H9 (cell line): ENCODE measurements around the gene NOS1AP. TPM values are rescaled to one million over a fixed set of nuclear protein-coding genes. Genes with fewer than 3 reads are reported as not detected.

ENCODE experiments used
- DNase-seq: peaks from one replicate; pipeline ENCODE4 v3.0.0-alpha.2; 2017
- H2AFZ ChIP-seq: one replicate; pipeline ENCODE4 v1.6.1; 2013; ENCODE audit warnings: mild to moderate bottlenecking, low read length, control low read depth, moderate library complexity
- H2AK5ac ChIP-seq: 2 replicates; pipeline ENCODE4 v1.6.1; 2013; ENCODE audit warnings: low read length, control low read depth, mixed read lengths; ENCODE audit not compliant: insufficient read length
- H2BK120ac ChIP-seq: one replicate; pipeline ENCODE4 v1.6.1; 2013; ENCODE audit warnings: low read depth, mild to moderate bottlenecking, low read length, control low read depth, inconsistent platforms; ENCODE audit not compliant: poor library complexity, severe bottlenecking
- H2BK12ac ChIP-seq: 2 replicates; pipeline ENCODE4 v1.6.1; 2013; ENCODE audit warnings: low read length, control low read depth, mixed read lengths, low read depth; ENCODE audit not compliant: insufficient read length
- H2BK15ac ChIP-seq: 2 replicates; pipeline ENCODE4 v1.6.1; 2013; ENCODE audit warnings: low read depth, low read length, control low read depth
- H2BK20ac ChIP-seq: one replicate; pipeline ENCODE4 v1.6.1; 2013; ENCODE audit warnings: low read depth, mild to moderate bottlenecking, low read length, control low read depth, inconsistent platforms; ENCODE audit not compliant: poor library complexity, severe bottlenecking
- H2BK5ac ChIP-seq: 2 replicates; pipeline ENCODE4 v1.6.1; 2013; ENCODE audit warnings: low read length, control low read depth, mixed read lengths; ENCODE audit not compliant: insufficient read length
- H3K14ac ChIP-seq: 2 replicates; pipeline ENCODE4 v1.6.1; 2013; ENCODE audit warnings: low read length, control low read depth; ENCODE audit not compliant: insufficient read depth
- H3K18ac ChIP-seq: 2 replicates; pipeline ENCODE4 v1.6.1; 2013; ENCODE audit warnings: low read depth, mild to moderate bottlenecking, mixed read lengths, low read length, control low read depth; ENCODE audit not compliant: insufficient read length
- H3K23ac ChIP-seq: 2 replicates; pipeline ENCODE4 v1.6.1; 2013; ENCODE audit warnings: low read length, control low read depth, mixed read lengths, low read depth; ENCODE audit not compliant: insufficient read length
- H3K23me2 ChIP-seq: 2 replicates; pipeline ENCODE4 v1.6.1; 2013; ENCODE audit warnings: low read depth, mild to moderate bottlenecking, mixed read lengths, low read length, control low read depth; ENCODE audit not compliant: insufficient read length, poor library complexity, severe bottlenecking
- H3K27ac ChIP-seq: 2 replicates; pipeline ENCODE4 v1.5.1; 2013; ENCODE audit warnings: low read length, control low read depth, mixed read lengths, low read depth; ENCODE audit not compliant: insufficient read length
- H3K27me3 ChIP-seq: 2 replicates; pipeline ENCODE4 v1.6.1; 2013; ENCODE audit warnings: low read length, control low read depth, inconsistent platforms; ENCODE audit not compliant: insufficient read depth
- H3K4ac ChIP-seq: 2 replicates; pipeline ENCODE4 v1.6.1; 2013; ENCODE audit warnings: low read depth, mild to moderate bottlenecking, control low read depth, inconsistent platforms, low read length, moderate library complexity
- H3K4me1 ChIP-seq: 2 replicates; pipeline ENCODE4 v1.6.1; 2013; ENCODE audit warnings: low read length, control low read depth, inconsistent platforms; ENCODE audit not compliant: insufficient read depth
- H3K4me2 ChIP-seq: 2 replicates; pipeline ENCODE4 v1.6.1; 2013; ENCODE audit warnings: low read length, control low read depth, mixed read lengths; ENCODE audit not compliant: insufficient read length, insufficient read depth
- H3K56ac ChIP-seq: 2 replicates; pipeline ENCODE4 v1.6.1; 2013; ENCODE audit warnings: low read depth, mild to moderate bottlenecking, mixed read lengths, low read length, control low read depth; ENCODE audit not compliant: insufficient read length
- H3K79me1 ChIP-seq: 2 replicates; pipeline ENCODE4 v1.6.1; 2013; ENCODE audit warnings: low read depth, mild to moderate bottlenecking, moderate library complexity, low read length, control low read depth, inconsistent platforms; ENCODE audit not compliant: insufficient read depth, poor library complexity, severe bottlenecking
- H3K79me2 ChIP-seq: 2 replicates; pipeline ENCODE4 v1.6.1; 2013; ENCODE audit warnings: low read length, control low read depth, inconsistent platforms; ENCODE audit not compliant: insufficient read depth
- H3K9ac ChIP-seq: 2 replicates; pipeline ENCODE4 v1.6.1; 2013; ENCODE audit warnings: low read length, control low read depth, mixed read lengths; ENCODE audit not compliant: insufficient read length; ENCODE audit errors: extremely low read depth
- H3K9me3 ChIP-seq: one replicate; pipeline ENCODE4 v1.6.1; 2013; ENCODE audit warnings: low read depth, low read length, inconsistent platforms; ENCODE audit not compliant: control insufficient read depth
- H3T11ph ChIP-seq: one replicate; pipeline ENCODE4 v1.6.1; 2013; ENCODE audit warnings: mild to moderate bottlenecking, low read length, control low read depth, inconsistent platforms
- H4K20me1 ChIP-seq: one replicate; pipeline ENCODE4 v1.6.1; 2013; ENCODE audit not compliant: control insufficient read depth, insufficient read length, insufficient read depth
- H4K5ac ChIP-seq: 2 replicates; pipeline ENCODE4 v1.6.1; 2013; ENCODE audit warnings: low read depth, mild to moderate bottlenecking, mixed read lengths, low read length, control low read depth; ENCODE audit not compliant: insufficient read length
- H4K8ac ChIP-seq: replicated peaks from 2 replicates; pipeline ENCODE4 v1.6.1; 2013; ENCODE audit warnings: low read length, control low read depth, mixed read lengths, low read depth; ENCODE audit not compliant: insufficient read length
- H4K91ac ChIP-seq: 2 replicates; pipeline ENCODE4 v1.6.1; 2013; ENCODE audit warnings: low read depth, mild to moderate bottlenecking, moderate library complexity, mixed read lengths, low read length, control low read depth; ENCODE audit not compliant: insufficient read length
- H3K27ac Mint-ChIP-seq, 3 experiments: 2 replicates in 2 of 3; 3 replicates in 1 of 3; pipeline ENCODE4 v1.8.0; 2020 to 2021; ENCODE audit warnings: mixed read lengths in 3 of 3, mild to moderate bottlenecking in 1 of 3, moderate library complexity in 1 of 3
- H3K27me3 Mint-ChIP-seq: 2 replicates; pipeline ENCODE4 v1.8.0; 2021; ENCODE audit warnings: low read depth, mild to moderate bottlenecking, moderate library complexity, mixed read lengths
- H3K36me3 Mint-ChIP-seq, 3 experiments: 2 replicates in 2 of 3; 3 replicates in 1 of 3; pipeline ENCODE4 v1.8.0; 2020 to 2021; ENCODE audit warnings: low read depth in 3 of 3, mixed read lengths in 3 of 3; ENCODE audit not compliant: insufficient read depth in 1 of 3
- H3K4me1 Mint-ChIP-seq, 2 experiments: 2 replicates each; pipeline ENCODE4 v1.8.0; 2020; ENCODE audit warnings: mixed read lengths in 2 of 2
- H3K4me3 Mint-ChIP-seq, 2 experiments: 2 replicates in 1 of 2; 3 replicates in 1 of 2; pipeline ENCODE4 v1.8.0; 2020 to 2021; ENCODE audit warnings: mild to moderate bottlenecking in 2 of 2, mixed read lengths in 2 of 2, moderate library complexity in 1 of 2
- H3K9me3 Mint-ChIP-seq, 2 experiments: 2 replicates in 1 of 2; 3 replicates in 1 of 2; pipeline ENCODE4 v1.8.0; 2020; ENCODE audit warnings: mild to moderate bottlenecking in 2 of 2, mixed read lengths in 2 of 2, moderate library complexity in 1 of 2
- WGBS: extraction: QIAGEN DNeasy Blood & Tissue Kit; methylation state at CpG from one replicate; pipeline ENCODE4 v1.1.7; 2013; ENCODE audit warnings: missing lambda C conversion rate, low lambda C conversion rate, mixed read lengths; ENCODE audit not compliant: insufficient read length; ENCODE audit errors: extremely low coverage; 5-methylcytosine and 5-hydroxymethylcytosine counted together
- total RNA-seq: library from RNA; stranded (reverse); gene quantifications from 2 replicates; pipeline ENCODE4 v1.2.1, GENCODE V29; 2021
- TF ChIP-seq, protein P1 (sequence below): fragments of 200-600 bp; sonication (generic); conservative IDR thresholded peaks from 3 replicates; pipeline ENCODE4 v1.8.0; 2021; ENCODE audit warnings: antibody characterized with exemption, mild to moderate bottlenecking

The NOS1AP gene
- total RNA-seq, 1 experiment from 2014 or later = 8.4 TPM

GRCh38 chr1:162251102-162251501 lies 181.6 kb downstream of the NOS1AP start:
- no peak overlapping the region for H4K5ac ChIP-seq
- H3K27ac Mint-ChIP-seq = peak overlapping the region; percentile 11 to 97 (median 74); a peak in 5 of 7 replicates
- H2AFZ ChIP-seq = no peak overlapping the region
- peak overlapping the region; percentile 13 for H3K27ac ChIP-seq
- no peak for DNase-seq
- no peak overlapping the region for H3K4me2 ChIP-seq
- H3K79me1 ChIP-seq = no peaks in the 10 kb centered on the region
- H3K56ac ChIP-seq = no peak overlapping the region
- H3K36me3 Mint-ChIP-seq = no peaks in the 10 kb centered on the region; a peak in 1 of 7 replicates
- no peaks in the 10 kb centered on the region; a peak in 1 of 5 replicates for H3K9me3 Mint-ChIP-seq
- no peak overlapping the region for H3K18ac ChIP-seq
- no peaks in the 10 kb centered on the region for H4K20me1 ChIP-seq
- H3K27me3 Mint-ChIP-seq = no peaks in the 10 kb centered on the region
- no peak overlapping the region for H2AK5ac ChIP-seq
- no peak overlapping the region for H2BK12ac ChIP-seq
- no peak overlapping the region for H4K91ac ChIP-seq
- TF ChIP-seq, protein P1, sequence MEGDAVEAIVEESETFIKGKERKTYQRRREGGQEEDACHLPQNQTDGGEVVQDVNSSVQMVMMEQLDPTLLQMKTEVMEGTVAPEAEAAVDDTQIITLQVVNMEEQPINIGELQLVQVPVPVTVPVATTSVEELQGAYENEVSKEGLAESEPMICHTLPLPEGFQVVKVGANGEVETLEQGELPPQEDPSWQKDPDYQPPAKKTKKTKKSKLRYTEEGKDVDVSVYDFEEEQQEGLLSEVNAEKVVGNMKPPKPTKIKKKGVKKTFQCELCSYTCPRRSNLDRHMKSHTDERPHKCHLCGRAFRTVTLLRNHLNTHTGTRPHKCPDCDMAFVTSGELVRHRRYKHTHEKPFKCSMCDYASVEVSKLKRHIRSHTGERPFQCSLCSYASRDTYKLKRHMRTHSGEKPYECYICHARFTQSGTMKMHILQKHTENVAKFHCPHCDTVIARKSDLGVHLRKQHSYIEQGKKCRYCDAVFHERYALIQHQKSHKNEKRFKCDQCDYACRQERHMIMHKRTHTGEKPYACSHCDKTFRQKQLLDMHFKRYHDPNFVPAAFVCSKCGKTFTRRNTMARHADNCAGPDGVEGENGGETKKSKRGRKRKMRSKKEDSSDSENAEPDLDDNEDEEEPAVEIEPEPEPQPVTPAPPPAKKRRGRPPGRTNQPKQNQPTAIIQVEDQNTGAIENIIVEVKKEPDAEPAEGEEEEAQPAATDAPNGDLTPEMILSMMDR = no peak
- no peak overlapping the region for H2BK5ac ChIP-seq
- no peak overlapping the region for H3K4me3 Mint-ChIP-seq
- no peak overlapping the region for H3K4ac ChIP-seq
- no peak overlapping the region for H2BK15ac ChIP-seq
- H3K23me2 ChIP-seq = no peaks in the 10 kb centered on the region
- H3K9ac ChIP-seq = no peak overlapping the region
- no peak overlapping the region for H2BK20ac ChIP-seq
- H3K23ac ChIP-seq = peak overlapping the region; percentile 3
- no peak overlapping the region for H3T11ph ChIP-seq
- WGBS = no CpG with 5 or more reads among the region's 2 CpGs
- H2BK120ac ChIP-seq = no peak overlapping the region
- H3K27me3 ChIP-seq = no peaks in the 10 kb centered on the region
- peaks cover 64 to 66% of the 10 kb centered on the region in 2 experiments for H3K4me1 Mint-ChIP-seq
- H3K4me1 ChIP-seq = peaks cover 16% of the 10 kb centered on the region
- no peaks in the 10 kb centered on the region for H3K9me3 ChIP-seq
- no peak overlapping the region for H3K14ac ChIP-seq
- no peaks in the 10 kb centered on the region for H3K79me2 ChIP-seq
- H4K8ac ChIP-seq = no peak overlapping the region
